CD4-positive, alpha-beta T cell (primary cell): ENCODE results near the gene C11orf86. TPM values are rescaled to one million over a fixed set of nuclear protein-coding genes. Genes with fewer than 3 reads are reported as not detected.
A peak's percentile ranks its signal among the peaks of the same experiment; 100 is the strongest.

ENCODE experiments used
- ATAC-seq: fragments of 200-7000 bp; cut with Tn5 transposase; one replicate; pipeline ENCODE4 v1.10.0; 2022; ENCODE audit warnings: mild to moderate bottlenecking; ENCODE audit not compliant: poor library complexity
- CTCF ChIA-PET: fragments of 350-600 bp; sonication (Branson Sonifier 250); formaldehyde crosslinking; loops from one replicate; lab custom pipeline; 2021; ENCODE audit warnings: antibody characterized with exemption, inconsistent platforms; lab: Charles Lee
- POLR2A ChIA-PET: fragments of 350-600 bp; sonication (Branson Sonifier 250); formaldehyde crosslinking; loops from one replicate; lab custom pipeline; 2021; ENCODE audit warnings: antibody characterized with exemption, inconsistent platforms; lab: Charles Lee
- DNase-seq, 14 experiments: peaks; one replicate each; pipeline ENCODE4 v3.0.0-alpha.2; 2013 to 2020; ENCODE audit warnings: mixed read lengths in 2 of 14
- H3K27ac ChIP-seq, 2 donors: one replicate each; pipeline versions ENCODE4 v1.5.1 to v1.7.0; 2013; ENCODE audit warnings: low read length in 2 of 2, low read depth in 1 of 2, mild to moderate bottlenecking in 1 of 2
- H3K27me3 ChIP-seq, 2 experiments: 1 replicate in 1 of 2; 2 replicates in 1 of 2; pipeline versions ENCODE4 v1.6.1 to v1.7.0; 2013; ENCODE audit warnings: low read length in 2 of 2, control low read depth in 1 of 2, mild to moderate bottlenecking in 1 of 2, moderate library complexity in 1 of 2; ENCODE audit not compliant: insufficient read depth in 2 of 2, control insufficient read depth in 1 of 2
- H3K36me3 ChIP-seq: one replicate; pipeline ENCODE4 v1.6.1; 2013; ENCODE audit warnings: low read length, control low read depth; ENCODE audit not compliant: insufficient read depth
- H3K4me1 ChIP-seq: one replicate; pipeline ENCODE4 v1.6.1; 2013; ENCODE audit warnings: low read length, control low read depth; ENCODE audit not compliant: insufficient read depth
- H3K4me3 ChIP-seq: one replicate; pipeline ENCODE4 v1.5.1; 2013; ENCODE audit warnings: mild to moderate bottlenecking, low read length, moderate library complexity
- H3K9me3 ChIP-seq, 2 experiments: 1 replicate in 1 of 2; 2 replicates in 1 of 2; pipeline versions ENCODE4 v1.6.1 to v1.7.0; 2013; ENCODE audit warnings: low read length in 2 of 2, mild to moderate bottlenecking in 2 of 2, control low read depth in 1 of 2, moderate library complexity in 1 of 2; ENCODE audit not compliant: control insufficient read depth in 1 of 2, insufficient read depth in 1 of 2
- H3K27ac Mint-ChIP-seq: one replicate; pipeline ENCODE4 v1.8.0; 2020; ENCODE audit warnings: mixed read lengths
- H3K27me3 Mint-ChIP-seq: one replicate; pipeline ENCODE4 v1.8.0; 2021; ENCODE audit warnings: mixed read lengths
- H3K36me3 Mint-ChIP-seq: one replicate; pipeline ENCODE4 v1.8.0; 2021; ENCODE audit warnings: low read depth, mixed read lengths
- H3K4me1 Mint-ChIP-seq: one replicate; pipeline ENCODE4 v1.8.0; 2021; ENCODE audit warnings: low read depth, mixed read lengths
- H3K4me3 Mint-ChIP-seq: one replicate; pipeline ENCODE4 v1.8.0; 2020; ENCODE audit warnings: mild to moderate bottlenecking, mixed read lengths
- H3K9me3 Mint-ChIP-seq: one replicate; pipeline ENCODE4 v1.8.0; 2020; ENCODE audit warnings: mixed read lengths
- CTCF ChIP-seq: fragments of 200-600 bp; IDR thresholded peaks from one replicate; pipeline ENCODE4 v1.8.0; 2022; ENCODE audit warnings: antibody characterized with exemption, mild to moderate bottlenecking
- intact Hi-C, 2 experiments: fragments of 100-400 bp; cut with DNase I in 1 of 2; cut with micrococcal nuclease in 1 of 2; formaldehyde crosslinking; loops; one replicate each; pipeline versions ENCODE4 v1.15.1 to v1.9.0; 2023 to 2025; cut with DNase I, micrococcal nuclease
- total RNA-seq, 174 experiments: library from RNA in 2 of 174; stranded (reverse) in 2 of 174; gene quantifications; one replicate each; pipeline ENCODE4 v1.2.3 and lab custom pipeline; 2021 to 2026

The C11orf86 gene
- total RNA-seq, 2 experiments from 2014 or later = not detected

GRCh38 chr11:67016550-67016949, 41.4 kb downstream of the C11orf86 start:
- H3K36me3 Mint-ChIP-seq = no peaks in the 10 kb centered on the region
- intact Hi-C loops = no loop called here
- H3K9me3 ChIP-seq = peaks cover 0 to 11% of the 10 kb centered on the region in 2 experiments
- no peak overlapping the region for H3K27ac ChIP-seq
- H3K36me3 ChIP-seq = no peaks in the 10 kb centered on the region
- POLR2A ChIA-PET = no interaction called here
- H3K4me3 ChIP-seq = no peak overlapping the region
- CTCF ChIA-PET = no interaction called here
- DNase-seq = no peak
- TF ChIP-seq CTCF = no peak
- no peaks in the 10 kb centered on the region for H3K4me1 Mint-ChIP-seq
- no peaks in the 10 kb centered on the region for H3K4me1 ChIP-seq
- no peak for ATAC-seq
- H3K27me3 Mint-ChIP-seq = peaks cover 16% of the 10 kb centered on the region
- no peaks in the 10 kb centered on the region for H3K9me3 Mint-ChIP-seq
- no peak overlapping the region for H3K27ac Mint-ChIP-seq
- no peak overlapping the region for H3K4me3 Mint-ChIP-seq
- peaks cover 0 to 4% of the 10 kb centered on the region in 2 experiments for H3K27me3 ChIP-seq

- no peak for TF ChIP-seq CTCF
- DNase-seq (no peak), ATAC-seq (no peak)
- no peaks in the 10 kb centered on the region for H3K36me3 Mint-ChIP-seq
- peaks cover 32% of the 10 kb centered on the region for H3K4me1 Mint-ChIP-seq
- H3K9me3 ChIP-seq = peaks cover 0 to 26% of the 10 kb centered on the region in 2 experiments
- H3K27ac Mint-ChIP-seq = no peak overlapping the region
- ChIA-PET POLR2A (no interaction called here), CTCF (no interaction called here)
- H3K4me3 ChIP-seq = no peak overlapping the region
- H3K27ac ChIP-seq = no peak overlapping the region
- H3K9me3 Mint-ChIP-seq = no peaks in the 10 kb centered on the region
- H3K27me3 ChIP-seq = peaks cover 26 to 34% of the 10 kb centered on the region in 2 experiments
- H3K4me3 Mint-ChIP-seq = peak overlapping the region; percentile 38
- H3K36me3 ChIP-seq = no peaks in the 10 kb centered on the region
- intact Hi-C loops = no loop called here
- H3K4me1 ChIP-seq = peaks cover 34% of the 10 kb centered on the region
- peaks cover 46% of the 10 kb centered on the region for H3K27me3 Mint-ChIP-seq
These were observed 45.8 kb downstream of the C11orf86 start for GRCh38 chr11:67020949-67021348.

GRCh38 chr11:67022341-67022933, 47.3 kb downstream of the C11orf86 start:
- H3K9me3 ChIP-seq = peaks cover 0 to 26% of the 10 kb centered on the region in 2 experiments
- H3K4me1 ChIP-seq = peaks cover 34% of the 10 kb centered on the region
- H3K27me3 Mint-ChIP-seq = peaks cover 55% of the 10 kb centered on the region
- no peak overlapping the region for H3K4me3 ChIP-seq
- H3K9me3 Mint-ChIP-seq = no peaks in the 10 kb centered on the region
- H3K27me3 ChIP-seq = peaks cover 26 to 34% of the 10 kb centered on the region in 2 experiments
- no peaks in the 10 kb centered on the region for H3K36me3 Mint-ChIP-seq
- peak overlapping the region; percentile 56 for H3K4me3 Mint-ChIP-seq
- H3K4me1 Mint-ChIP-seq = peaks cover 32% of the 10 kb centered on the region
- no peak for TF ChIP-seq CTCF
- no peaks in the 10 kb centered on the region for H3K36me3 ChIP-seq
- POLR2A ChIA-PET = no interaction called here
- DNase-seq (no peak), ATAC-seq (no peak)
- CTCF ChIA-PET = interaction anchor here (0.5 kb wide), 1 partner anchor 158 kb away, joined by 3 read pairs; no protein-coding TSS in a partner anchor
- no peak overlapping the region for H3K27ac Mint-ChIP-seq
- intact Hi-C loops = no loop called here
- no peak overlapping the region for H3K27ac ChIP-seq
